HG03064 (cell line): Measurements from ENCODE around the gene FASTKD2.
A peak's percentile ranks its signal among the peaks of the same experiment; 100 is the strongest.
"Not testable (repeated sequence)": the region's sequence is repeated elsewhere in the genome, so short reads cannot be mapped to it uniquely, and the experiment has no call there.

Source experiments
- ATAC-seq: cut with Tn5 transposase; IDR thresholded peaks from one replicate; pipeline ENCODE4 v1.9.1; 2021; ENCODE audit warnings: low read depth; ENCODE audit not compliant: unreplicated experiment

FASTKD2 gene

DNA sequence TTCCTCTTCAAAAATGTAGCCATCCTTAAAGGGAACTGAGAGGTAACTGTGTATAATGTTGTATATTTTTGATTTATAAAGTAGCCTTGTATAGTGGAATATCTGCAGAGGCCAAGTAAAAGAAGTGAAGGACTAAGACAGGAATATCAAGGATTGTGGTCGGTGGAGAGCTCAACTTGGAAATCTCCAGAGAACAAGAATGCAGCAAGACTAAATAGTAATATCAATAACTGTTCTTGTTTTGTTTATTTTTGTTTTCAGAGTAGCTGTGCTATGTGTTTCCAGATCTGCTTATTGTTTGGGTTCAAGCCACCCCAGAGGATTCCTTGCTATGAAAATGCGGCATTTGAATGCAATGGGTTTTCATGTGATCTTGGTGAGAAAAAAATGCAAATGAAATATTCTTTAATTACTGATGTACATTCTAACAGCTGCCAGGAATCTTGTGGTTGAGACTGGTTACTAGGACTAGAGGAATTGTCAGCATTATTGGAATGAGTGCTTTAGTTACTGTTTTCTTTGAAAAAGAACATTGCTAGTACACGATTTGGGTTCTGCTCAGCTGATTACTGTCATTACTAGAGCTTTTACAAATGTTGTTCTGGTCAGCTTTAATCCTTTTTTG is 25.0 kb downstream of the FASTKD2 start:
- ATAC-seq, result no peak

DNA sequence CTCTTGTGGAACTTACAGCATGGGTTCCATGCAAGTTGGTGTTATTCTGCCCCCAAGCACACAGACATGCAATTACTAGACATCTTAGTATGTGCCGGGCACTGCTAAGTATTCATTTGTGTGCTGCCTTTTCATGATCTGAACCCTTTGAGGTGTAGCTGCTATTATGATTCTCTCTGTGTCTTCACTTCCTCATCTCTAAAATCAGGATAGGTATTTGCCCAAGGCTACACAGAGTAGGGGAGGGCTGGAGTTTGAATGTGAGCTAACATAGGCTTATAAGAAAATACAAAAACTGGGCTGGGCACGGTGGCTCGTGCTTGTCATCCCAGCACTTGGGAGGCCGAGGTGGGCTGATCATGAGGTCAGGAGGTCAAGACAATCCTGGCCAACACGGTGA is 27.2 kb downstream of the FASTKD2 start:
- no peak for ATAC-seq

DNA sequence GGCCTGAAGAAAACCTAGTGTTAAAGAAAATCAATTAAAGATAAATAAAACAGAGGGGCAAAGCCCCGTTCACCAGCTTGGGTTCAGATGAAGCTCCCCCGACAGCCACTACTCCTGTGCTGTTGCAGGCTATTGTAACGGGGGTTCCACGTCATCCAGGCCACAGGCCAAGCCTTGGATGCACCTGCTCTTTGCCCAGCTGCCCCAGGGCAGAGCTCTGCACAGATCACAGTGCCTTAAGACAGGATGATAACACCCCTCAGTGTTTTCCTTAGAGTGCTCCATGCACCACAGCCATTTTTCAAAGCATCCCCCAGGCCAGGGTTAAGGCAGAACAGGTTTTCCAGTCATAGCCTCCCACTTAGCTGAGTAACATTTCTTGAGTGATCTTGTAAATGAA is 32.0 kb downstream of the FASTKD2 start:
- no peak for ATAC-seq

DNA sequence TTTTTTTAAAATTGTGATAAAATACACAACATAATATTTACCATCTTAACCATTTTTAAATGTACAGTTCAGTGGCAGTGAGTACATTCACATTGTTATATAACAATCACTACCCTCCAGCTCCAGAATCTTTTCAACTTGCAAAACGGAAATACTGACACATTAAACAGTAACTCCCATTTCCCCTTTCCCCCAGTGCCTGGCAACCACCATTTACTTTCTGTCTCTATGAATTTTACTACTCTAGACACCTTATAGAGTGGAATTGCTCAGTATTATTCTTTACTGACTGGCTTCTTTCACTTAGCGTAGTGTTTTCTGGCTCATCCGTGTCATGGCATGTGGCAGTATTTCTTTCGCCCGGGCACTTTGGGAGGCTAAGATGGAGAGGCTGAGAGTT is 32.6 kb downstream of the FASTKD2 start:
- peak; percentile 53 for ATAC-seq

DNA sequence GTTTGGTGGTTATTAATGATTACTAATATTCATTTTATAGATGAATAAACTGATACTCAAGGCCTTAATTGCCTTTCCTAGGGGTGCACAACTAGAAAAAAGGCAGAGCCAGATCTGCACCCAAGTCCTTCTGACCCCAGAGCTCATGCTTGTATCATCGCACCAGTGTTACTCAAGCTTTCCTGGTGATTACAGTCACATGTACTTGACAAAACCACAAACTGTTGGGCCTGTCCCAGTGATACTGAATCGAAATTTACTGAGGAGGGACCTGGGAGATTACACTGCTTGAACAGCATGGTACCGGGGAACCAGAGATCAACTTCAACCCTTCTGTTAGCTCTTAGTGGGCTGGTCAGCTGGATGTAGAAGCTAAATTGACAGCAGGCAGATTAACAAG is 33.7 kb downstream of the FASTKD2 start:
- no peak for ATAC-seq

DNA sequence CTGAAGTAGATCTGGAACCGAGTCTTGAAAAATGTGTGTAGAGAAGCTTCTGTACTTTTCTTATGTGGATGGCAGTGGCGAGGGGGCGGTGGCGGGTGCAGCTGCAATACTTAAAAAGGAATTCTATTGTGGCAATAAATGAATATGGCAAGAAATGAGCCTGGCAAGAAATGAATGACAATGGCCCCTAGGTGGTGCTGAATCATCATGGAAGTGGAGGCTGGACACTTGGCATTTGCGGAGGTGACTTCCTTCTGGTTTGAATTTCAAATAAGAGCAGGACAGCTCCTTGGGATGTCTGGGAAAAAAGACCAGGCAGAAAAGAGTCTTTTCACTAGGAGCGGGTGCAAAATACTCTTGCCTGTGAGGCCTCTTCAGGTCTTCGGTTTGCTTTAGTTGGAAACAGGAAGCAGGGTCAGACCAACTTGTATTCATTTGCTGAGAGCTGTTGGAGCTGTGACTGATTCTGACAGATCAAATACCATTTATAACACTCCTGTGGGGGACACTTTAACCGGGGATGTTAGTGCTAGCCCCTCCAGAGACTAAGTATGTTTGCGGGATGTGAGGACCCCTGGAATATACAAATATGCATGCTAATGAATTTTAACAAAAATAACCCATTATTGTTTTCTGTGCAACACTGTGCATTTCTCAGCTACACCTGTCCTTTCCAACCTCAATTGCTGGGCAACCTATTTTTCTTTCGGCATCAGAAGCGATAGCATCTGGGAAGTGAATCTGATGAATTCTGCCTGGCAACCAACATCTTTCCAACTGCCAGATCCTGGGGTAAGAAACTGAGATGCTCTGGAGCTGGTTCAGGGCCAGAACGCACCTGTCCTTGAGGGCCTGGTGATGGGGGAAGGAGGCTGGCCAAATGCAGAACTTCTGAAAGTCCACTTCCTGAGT is 35.4 kb downstream of the FASTKD2 start:
- ATAC-seq, result no peak

DNA sequence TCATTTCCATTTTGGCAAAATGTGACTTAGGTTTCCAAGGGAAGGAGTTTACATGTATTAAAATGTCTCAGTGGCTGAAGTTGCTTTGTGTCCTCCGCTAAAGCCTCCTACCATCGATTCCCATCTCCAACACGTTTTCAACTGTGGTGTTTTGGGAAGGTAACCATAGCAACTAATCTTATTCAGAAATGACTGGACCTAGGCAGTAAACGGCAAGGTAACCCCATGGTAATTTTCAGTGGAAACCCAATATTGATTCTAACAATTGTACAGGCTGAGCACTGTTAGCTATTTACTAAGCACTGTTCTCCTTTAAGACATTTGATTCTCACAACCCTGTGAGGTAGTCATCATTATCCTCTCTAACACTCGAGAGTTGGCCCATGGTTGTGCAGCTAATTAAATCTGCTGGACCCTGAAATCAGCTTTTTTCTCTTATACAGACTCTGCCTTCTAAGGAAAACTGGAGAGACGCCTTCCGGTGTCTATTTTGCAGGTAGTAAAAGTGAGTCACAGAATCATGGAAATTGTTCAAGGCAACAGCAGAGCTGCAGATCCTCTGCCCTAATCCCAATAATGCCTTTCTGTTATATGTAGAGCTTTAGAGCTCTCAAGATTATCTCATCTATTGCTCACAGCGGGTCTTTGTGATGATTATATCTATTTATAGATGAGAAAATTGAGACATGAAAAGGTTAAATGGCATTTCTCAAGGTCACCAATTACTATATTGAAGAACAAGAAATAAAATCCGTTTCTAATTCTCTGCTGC is 36.2 kb downstream of the FASTKD2 start:
- ATAC-seq, result no peak

DNA sequence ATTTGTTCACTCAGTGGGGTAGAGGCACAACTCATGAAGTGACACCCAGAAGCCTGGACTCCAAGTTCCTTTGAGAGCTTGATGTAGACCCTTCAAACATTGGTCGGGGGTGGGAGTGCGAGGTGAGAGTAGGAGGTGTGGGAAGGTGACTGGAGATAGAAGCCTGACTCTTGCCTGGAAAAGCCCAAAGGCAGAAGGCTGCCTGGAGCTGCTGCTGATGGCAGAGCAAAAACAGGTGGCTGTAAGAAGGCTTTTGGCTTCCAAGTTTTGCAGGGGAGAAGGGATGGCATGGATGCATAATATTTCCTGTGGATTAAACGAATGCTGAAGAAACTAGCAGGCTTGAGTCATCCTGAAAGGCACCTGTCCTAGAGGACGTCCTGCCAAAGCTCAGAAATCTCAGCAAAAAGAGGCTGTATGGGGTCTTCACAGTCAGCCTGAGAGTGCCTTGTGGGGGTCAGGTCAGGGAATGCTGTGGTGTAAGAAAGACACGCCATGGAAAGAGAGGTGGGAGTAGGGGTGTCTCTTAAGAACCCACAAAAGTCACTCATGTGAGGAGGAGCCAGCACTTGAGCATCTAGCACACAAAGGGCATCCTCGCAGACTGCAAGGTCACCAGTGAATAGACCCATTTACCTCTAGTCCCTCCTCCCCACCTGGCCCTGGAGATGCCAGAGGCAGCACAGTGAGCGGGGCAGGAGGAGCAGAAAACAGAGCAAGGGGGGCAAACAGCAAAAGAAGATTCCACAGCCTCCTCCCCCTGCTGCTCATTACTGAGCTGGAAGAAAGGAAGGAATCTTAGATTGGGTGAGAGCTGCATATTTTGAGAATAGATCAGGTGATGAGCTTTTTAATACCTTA is 37.5 kb downstream of the FASTKD2 start:
- ATAC-seq, result no peak

DNA sequence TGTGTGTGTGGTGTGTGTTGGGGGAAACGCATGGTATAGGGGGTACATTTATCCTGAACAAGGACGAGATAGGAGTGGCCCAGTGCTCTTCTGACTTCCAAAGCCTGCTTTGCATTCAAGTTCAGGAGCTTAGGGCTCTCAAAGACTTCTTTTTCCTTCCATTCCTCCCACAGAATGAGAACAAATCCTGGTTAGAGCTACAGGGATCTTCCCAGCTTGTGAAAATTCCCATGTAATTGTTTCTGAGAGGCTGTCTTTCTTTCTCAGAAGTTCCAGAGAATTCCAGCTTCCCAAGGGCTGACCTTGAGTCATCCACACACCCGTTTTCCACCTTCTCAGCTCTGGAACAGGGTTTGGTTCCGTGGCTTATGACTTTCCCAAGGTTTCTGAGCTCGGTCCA is 38.9 kb downstream of the FASTKD2 start:
- ATAC-seq, result no peak

DNA sequence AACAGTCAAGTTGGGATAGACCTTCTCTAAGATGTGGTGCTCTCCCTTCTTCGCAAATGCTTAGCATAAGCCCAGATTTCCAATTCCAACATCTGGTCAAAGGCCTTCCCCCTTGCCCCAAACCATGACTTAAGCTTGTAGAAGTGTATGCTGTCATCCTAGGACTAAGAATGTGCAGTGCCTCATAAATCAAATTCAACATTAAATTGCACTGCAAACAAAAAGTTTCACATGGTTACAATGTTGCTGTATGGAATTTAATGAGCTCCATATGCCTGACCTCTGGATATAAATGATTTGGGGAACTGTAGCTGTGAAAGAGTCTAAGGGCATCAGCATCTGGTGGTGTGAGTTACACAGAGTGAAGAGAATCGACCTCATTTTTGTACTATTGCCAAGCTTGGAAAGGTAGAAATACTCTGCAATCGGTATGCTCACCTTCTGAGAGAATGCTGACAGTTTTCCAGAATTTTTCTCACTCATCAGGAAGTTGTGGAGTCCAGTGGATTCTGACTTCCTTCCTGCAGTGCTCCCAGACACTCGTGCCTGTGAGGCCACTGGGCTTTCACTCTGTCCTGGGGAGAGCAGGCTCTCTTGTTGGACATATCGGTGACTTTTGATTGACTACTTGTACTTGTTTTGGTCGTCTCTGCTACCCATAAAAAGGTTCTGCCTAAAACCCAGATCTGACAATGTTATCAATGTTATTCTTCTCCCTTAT is 40.6 kb downstream of the FASTKD2 start:
- no peak for ATAC-seq

DNA sequence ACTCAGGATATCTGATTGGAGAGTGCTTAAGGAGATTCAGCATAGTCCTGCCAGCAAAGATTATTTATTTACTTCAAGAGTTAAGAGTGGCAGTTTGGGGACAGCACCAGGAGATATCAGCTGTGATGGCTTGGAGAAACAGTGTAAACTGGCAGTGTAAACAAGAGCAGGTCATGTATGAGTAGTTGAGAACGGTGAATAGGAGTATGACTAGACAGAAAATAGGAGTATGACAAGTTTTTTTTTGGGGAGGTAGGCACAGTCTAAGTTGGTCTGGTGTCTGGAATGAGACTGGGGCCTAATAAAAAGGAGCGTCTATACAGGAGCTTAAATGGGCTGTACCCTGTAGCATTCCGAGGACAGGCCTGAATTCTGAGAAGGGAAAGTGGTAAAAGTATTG is 42.2 kb downstream of the FASTKD2 start:
- not testable (repeated sequence) for ATAC-seq

DNA sequence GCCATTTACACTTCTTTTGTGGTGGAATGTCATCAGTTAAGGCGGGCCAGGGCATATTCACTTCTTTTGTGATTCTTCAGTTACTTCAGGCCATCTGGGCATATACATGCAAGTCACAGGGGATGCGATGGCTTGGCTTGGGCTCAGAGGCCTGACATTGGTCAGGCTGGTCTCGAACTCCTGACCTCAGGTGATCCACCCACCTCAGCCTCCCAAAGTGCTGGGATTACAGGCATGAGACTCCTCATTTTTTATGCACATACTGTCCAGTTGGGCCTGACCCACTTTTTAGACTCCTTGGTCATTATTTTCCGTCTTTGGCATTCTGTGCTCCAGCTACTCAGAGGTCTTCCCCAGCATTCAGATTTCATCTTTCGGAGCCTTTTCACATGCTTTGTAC is 47.1 kb downstream of the FASTKD2 start:
- ATAC-seq, result not testable (repeated sequence)

DNA sequence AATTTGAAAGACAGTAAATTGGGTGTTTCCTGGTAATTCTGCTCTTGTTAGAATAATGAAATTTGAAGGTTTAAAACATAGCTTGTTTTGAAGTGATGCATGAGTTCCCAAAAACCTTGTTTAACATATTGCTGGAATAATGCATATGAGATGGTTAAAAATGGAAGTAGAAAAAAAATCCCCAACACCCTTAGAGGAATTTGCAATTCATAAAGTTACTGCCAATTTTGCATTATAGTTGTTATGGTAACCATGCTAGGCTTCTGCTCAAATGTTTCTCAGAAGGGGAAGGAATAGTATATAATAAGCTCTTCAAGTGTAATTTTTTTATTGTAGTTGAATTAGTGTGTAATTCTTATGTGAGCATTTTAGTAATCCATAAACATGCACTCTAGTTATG is 49.1 kb downstream of the FASTKD2 start:
- no peak for ATAC-seq

DNA sequence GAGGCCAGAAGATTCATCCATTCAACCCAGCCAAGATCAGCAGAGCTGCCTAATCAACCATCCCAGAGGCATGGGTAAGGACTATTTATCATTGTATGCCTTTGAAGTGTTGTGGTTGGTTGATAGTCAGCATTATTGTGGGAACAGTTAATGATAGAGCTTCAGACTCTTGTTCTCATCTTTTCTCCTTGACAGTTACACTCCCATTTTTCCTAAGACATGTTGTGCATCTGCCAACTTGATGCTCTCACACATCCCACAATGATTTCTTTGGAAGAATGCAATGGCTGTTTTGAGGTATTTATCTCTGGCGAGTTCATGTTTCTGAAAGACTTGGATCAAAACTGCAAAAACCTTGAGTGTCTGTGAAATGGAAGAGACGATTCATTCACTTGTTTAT is 55.4 kb downstream of the FASTKD2 start:
- no peak for ATAC-seq

DNA sequence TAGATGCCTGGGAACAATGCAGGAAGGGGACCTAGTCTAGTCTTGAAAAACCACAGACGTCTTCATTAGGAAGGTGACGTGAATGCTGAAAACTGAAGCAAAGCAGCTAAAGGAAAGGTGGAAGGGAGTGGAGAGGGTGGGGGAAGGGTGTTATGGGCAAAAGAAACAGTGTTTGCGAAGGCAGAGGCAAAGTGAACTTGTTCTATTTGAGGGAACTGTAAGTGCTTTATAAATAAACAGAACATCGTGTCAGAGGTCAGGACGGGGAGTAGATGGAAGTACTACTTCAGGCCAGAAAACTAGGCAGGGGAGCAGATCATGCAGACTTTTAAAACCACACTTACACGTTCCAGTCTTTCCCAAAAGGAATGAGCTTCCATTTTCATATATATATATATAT is 57.8 kb downstream of the FASTKD2 start:
- no peak for ATAC-seq

DNA sequence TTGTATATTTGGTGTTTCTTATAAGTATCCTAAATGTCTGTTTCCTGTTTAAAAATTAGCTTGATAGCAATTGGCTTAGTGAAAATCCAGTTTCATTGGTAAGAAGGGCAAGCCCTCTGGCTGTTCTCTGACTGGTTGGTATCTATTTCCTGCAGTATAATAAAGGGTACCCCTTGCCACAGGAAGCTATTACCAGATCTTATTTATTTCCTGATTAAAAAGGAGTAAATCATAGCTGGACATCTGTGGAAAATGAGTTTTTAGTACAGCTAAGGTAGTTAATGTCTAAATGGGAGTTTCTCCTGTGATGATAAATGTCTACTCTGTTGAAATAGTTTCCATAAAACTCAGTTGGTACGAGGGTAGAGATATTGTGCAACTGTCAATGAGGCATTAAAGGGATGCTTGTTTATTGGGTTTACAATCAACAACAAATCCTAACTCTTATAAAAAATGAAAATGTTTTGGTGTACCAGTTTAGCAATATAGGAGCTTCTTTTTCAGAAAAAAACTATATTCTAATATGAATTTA is 58.7 kb downstream of the FASTKD2 start:
- ATAC-seq, result no peak

DNA sequence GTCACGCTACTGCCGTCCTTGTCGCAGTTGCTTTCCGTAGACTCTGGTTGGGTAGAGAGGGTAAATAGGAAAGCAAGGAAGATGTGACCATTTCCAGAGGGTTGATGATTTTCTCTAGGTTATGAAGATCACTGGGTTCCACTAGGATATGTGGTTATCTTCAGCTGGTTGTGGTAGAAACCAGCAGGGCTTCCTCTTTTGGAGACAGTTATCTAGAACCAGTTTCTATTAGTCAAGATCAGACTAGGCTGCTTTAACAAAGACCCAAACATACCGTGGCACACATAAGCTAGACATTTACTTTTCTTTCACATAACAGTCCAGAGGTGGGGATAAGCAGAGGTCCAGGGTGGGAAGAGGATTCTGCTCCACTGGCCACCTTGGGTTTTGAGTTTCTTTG is 59.6 kb downstream of the FASTKD2 start:
- ATAC-seq, result no peak

DNA sequence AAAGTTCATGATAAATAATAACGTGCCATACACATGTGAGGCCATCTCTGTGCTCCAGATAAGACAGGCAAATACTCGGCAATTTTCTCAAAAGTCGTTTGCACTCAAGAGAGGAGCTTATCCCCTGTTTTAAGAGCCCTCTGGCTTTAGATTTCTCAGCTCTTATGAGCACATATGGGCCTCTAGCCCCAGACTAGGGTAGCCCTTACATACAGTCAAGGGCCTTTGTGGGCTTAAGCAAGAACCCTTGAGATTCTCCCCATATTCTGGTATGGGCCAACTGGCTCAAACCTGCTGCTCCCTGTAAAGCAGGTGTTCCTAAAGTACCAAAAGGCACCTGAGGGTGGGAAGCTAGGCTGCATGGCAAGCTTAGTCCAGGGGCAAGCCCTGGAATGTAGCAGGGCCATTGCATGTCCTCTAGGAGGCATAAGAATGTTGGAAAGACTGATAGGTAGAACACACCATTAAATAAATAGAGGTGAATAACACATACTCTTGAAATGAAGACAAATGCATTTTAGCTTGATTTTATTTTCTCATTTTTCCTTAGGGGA is 66.1 kb downstream of the FASTKD2 start:
- ATAC-seq, result no peak

DNA sequence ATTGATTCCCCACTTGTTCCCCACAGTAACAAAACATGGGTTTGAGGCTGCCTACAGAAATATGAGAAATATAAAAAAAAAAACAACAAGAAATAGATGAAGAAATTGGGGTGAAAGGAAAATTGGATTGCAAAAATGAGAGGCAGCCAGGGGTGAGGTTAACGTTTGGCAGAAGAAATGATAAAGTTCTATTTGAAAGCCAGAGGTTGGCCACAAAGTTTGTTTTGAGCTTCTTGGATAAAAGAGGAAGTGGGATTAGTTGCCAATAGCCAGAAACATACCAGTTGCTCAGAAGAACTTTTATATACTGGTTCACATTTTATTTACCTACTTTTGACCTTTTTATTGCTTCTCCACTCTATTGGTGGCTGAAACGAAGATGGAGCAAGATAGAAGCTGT is 67.5 kb downstream of the FASTKD2 start:
- no peak for ATAC-seq
